HepG2 (cell line): ENCODE data around the gene P2RX7. TPM values are rescaled to one million over a fixed set of nuclear protein-coding genes. Genes with fewer than 3 reads are reported as not detected.
A peak's percentile ranks its signal among the peaks of the same experiment; 100 is the strongest.

ENCODE experiments used
- ARNT ChIP-seq: fragments of 450-650 bp; IDR thresholded peaks from 2 replicates; pipeline ENCODE4 v1.6.1; 2017
- FOXM1 ChIP-seq: sonication (generic); formaldehyde crosslinking; IDR thresholded peaks from 2 replicates; pipeline ENCODE4 v1.5.0; 2020; ENCODE audit warnings: missing genetic modification reagents
- MED1 ChIP-seq: sonication (generic); formaldehyde crosslinking; IDR thresholded peaks from 2 replicates; pipeline ENCODE4 v1.4.0; 2020; ENCODE audit warnings: missing genetic modification reagents
- NFATC3 ChIP-seq: sonication (generic); formaldehyde crosslinking; IDR thresholded peaks from 2 replicates; pipeline ENCODE4 v1.5.1; 2020; ENCODE audit warnings: mild to moderate bottlenecking, missing genetic modification reagents
- NFKBIZ ChIP-seq: IDR thresholded peaks from 2 replicates; pipeline ENCODE4 v1.6.1; 2018; ENCODE audit warnings: missing genetic modification reagents, missing compliant biosample characterization
- RFXAP ChIP-seq: sonication (generic); formaldehyde crosslinking; IDR thresholded peaks from 2 replicates; pipeline ENCODE4 v1.4.0; 2020; ENCODE audit warnings: missing genetic modification reagents, borderline replicate concordance
- SALL2 ChIP-seq: sonication (generic); formaldehyde crosslinking; IDR thresholded peaks from 2 replicates; pipeline ENCODE4 v1.8.1; 2023; ENCODE audit warnings: mild to moderate bottlenecking, missing genetic modification reagents, inconsistent platforms
- SMYD3 ChIP-seq: sonication (generic); formaldehyde crosslinking; IDR thresholded peaks from 2 replicates; pipeline ENCODE4 v1.8.1; 2023; ENCODE audit warnings: mild to moderate bottlenecking, missing genetic modification reagents
- ZFYVE20 ChIP-seq: sonication (generic); formaldehyde crosslinking; IDR thresholded peaks from 2 replicates; pipeline ENCODE4 v1.8.0; 2023; ENCODE audit warnings: low read depth, mild to moderate bottlenecking, moderate library complexity, missing genetic modification reagents, borderline replicate concordance
- ZNF205 ChIP-seq: IDR thresholded peaks from 2 replicates; pipeline ENCODE4 v1.6.1; 2018; ENCODE audit warnings: missing biosample characterization, missing genetic modification reagents
- ZNF737 ChIP-seq: sonication (generic); formaldehyde crosslinking; IDR thresholded peaks from 2 replicates; pipeline ENCODE4 v1.5.0; 2020; ENCODE audit warnings: missing genetic modification reagents, mild to moderate bottlenecking, borderline replicate concordance
- polyA plus RNA-seq, 8 experiments: library from polyadenylated mRNA; depleted of rRNA in 3 of 8; stranded (reverse) in 7 of 8; unstranded in 1 of 8; fragments of >200 nt; fragmentation: Illumina TruSeq in 4 of 8; extraction: Trizol in 4 of 8; gene quantifications; 2 replicates each; pipeline versions ENCODE4 v1.2.1 to v1.2.3, GENCODE V29; 2011 to 2016; ENCODE audit warnings: low read depth in 4 of 8, missing spikeins in 1 of 8, mixed read lengths in 1 of 8; ENCODE audit not compliant: insufficient read depth in 1 of 8
- total RNA-seq, 5 experiments: library from RNA; depleted of rRNA; stranded (reverse); fragments of >200 nt; fragmentation: Illumina TruSeq; extraction: Trizol; gene quantifications; 2 replicates each; pipeline ENCODE4 v1.2.3, GENCODE V29; 2016; ENCODE audit warnings: low read depth in 1 of 5
- TF ChIP-seq, protein P1 (sequence below): sonication (generic); formaldehyde crosslinking; IDR thresholded peaks from 2 replicates; pipeline ENCODE4 v1.4.0; 2020; ENCODE audit warnings: missing genetic modification reagents, borderline replicate concordance
- TF ChIP-seq, protein P2 (sequence below): sonication (generic); formaldehyde crosslinking; IDR thresholded peaks from 2 replicates; pipeline ENCODE4 v1.5.0; 2020; ENCODE audit warnings: mild to moderate bottlenecking, missing genetic modification reagents, borderline replicate concordance
- TF ChIP-seq, protein P3 (sequence below), 2 experiments: sonication (generic) in 1 of 2; formaldehyde crosslinking in 1 of 2; IDR thresholded peaks; 2 replicates each; pipeline versions ENCODE4 v1.4.0 to v1.6.1; 2018 to 2020; ENCODE audit warnings: missing genetic modification reagents in 2 of 2, borderline replicate concordance in 1 of 2, low read depth in 1 of 2, mild to moderate bottlenecking in 1 of 2, missing biosample characterization in 1 of 2
- TF ChIP-seq, protein P4 (sequence below): sonication (generic); formaldehyde crosslinking; IDR thresholded peaks from 2 replicates; pipeline ENCODE4 v1.4.0; 2020; ENCODE audit warnings: mild to moderate bottlenecking, missing genetic modification reagents

The P2RX7 gene
- total and polyA plus RNA-seq, 2 of the 13 experiments (the other 11 are each of a cell fraction or from before 2014, with no cell fraction given): 0.13 to 0.73 TPM

DNA sequence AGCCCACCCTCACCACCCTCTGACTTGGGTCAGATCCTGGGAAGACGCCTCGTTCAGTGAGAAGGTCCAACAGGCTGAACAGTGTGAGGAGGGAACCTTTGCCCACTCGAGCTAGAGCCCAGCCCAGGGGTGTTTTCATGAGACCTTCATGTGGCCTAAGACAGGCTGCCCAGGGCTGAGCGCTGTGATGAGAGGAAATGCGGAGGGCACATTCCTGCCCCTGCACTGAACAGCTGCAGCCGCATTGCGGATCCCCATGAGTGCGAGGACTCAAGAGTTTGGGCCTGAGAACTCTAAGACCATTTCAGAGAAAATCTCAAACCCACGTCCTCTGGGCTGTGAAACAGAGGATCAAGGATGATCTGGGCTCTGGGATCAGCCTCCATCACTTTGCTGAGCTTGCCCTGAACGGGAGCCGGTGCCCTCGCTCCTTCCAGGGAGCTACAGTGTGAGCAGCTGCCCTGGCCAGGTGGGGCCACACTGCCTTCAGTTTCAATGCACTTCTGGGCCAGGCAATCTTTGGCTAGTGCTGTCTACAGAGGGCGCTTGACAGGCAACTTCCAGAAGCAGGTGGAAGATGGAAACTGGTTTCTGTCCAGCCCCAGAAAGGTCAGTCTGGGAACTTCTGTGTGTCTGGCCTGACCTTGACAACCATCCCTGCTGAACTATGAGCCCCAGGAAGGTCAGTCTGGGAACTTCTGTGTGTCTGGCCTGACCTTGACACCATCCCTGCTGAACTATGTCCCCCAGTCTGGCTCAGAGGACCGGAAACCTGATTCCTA, 43.5 kb upstream of the P2RX7 start (continued):
- TF ChIP-seq, protein P1, sequence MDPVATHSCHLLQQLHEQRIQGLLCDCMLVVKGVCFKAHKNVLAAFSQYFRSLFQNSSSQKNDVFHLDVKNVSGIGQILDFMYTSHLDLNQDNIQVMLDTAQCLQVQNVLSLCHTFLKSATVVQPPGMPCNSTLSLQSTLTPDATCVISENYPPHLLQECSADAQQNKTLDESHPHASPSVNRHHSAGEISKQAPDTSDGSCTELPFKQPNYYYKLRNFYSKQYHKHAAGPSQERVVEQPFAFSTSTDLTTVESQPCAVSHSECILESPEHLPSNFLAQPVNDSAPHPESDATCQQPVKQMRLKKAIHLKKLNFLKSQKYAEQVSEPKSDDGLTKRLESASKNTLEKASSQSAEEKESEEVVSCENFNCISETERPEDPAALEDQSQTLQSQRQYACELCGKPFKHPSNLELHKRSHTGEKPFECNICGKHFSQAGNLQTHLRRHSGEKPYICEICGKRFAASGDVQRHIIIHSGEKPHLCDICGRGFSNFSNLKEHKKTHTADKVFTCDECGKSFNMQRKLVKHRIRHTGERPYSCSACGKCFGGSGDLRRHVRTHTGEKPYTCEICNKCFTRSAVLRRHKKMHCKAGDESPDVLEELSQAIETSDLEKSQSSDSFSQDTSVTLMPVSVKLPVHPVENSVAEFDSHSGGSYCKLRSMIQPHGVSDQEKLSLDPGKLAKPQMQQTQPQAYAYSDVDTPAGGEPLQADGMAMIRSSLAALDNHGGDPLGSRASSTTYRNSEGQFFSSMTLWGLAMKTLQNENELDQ (CRISPR knock-in tag): no peak
- TF ChIP-seq, protein P2, sequence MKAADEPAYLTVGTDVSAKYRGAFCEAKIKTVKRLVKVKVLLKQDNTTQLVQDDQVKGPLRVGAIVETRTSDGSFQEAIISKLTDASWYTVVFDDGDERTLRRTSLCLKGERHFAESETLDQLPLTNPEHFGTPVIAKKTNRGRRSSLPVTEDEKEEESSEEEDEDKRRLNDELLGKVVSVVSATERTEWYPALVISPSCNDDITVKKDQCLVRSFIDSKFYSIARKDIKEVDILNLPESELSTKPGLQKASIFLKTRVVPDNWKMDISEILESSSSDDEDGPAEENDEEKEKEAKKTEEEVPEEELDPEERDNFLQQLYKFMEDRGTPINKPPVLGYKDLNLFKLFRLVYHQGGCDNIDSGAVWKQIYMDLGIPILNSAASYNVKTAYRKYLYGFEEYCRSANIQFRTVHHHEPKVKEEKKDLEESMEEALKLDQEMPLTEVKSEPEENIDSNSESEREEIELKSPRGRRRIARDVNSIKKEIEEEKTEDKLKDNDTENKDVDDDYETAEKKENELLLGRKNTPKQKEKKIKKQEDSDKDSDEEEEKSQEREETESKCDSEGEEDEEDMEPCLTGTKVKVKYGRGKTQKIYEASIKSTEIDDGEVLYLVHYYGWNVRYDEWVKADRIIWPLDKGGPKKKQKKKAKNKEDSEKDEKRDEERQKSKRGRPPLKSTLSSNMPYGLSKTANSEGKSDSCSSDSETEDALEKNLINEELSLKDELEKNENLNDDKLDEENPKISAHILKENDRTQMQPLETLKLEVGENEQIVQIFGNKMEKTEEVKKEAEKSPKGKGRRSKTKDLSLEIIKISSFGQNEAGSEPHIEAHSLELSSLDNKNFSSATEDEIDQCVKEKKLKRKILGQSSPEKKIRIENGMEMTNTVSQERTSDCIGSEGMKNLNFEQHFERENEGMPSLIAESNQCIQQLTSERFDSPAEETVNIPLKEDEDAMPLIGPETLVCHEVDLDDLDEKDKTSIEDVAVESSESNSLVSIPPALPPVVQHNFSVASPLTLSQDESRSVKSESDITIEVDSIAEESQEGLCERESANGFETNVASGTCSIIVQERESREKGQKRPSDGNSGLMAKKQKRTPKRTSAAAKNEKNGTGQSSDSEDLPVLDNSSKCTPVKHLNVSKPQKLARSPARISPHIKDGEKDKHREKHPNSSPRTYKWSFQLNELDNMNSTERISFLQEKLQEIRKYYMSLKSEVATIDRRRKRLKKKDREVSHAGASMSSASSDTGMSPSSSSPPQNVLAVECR: peak; percentile 82; the same call in 1 of the 2 replicates
- TF ChIP-seq MED1 (CRISPR knock-in tag): peak; percentile 75
- TF ChIP-seq SMYD3 (CRISPR knock-in tag): no peak
- TF ChIP-seq RFXAP (CRISPR knock-in tag): 0 out of 2 replicates have a peak, but pooled peaks have one; percentile 49
- no peak for TF ChIP-seq NFATC3 (CRISPR knock-in tag)
- no peak for TF ChIP-seq ZNF205 (CRISPR knock-in tag)
- no peak for TF ChIP-seq NFKBIZ (CRISPR knock-in tag)
- TF ChIP-seq, protein P3, sequence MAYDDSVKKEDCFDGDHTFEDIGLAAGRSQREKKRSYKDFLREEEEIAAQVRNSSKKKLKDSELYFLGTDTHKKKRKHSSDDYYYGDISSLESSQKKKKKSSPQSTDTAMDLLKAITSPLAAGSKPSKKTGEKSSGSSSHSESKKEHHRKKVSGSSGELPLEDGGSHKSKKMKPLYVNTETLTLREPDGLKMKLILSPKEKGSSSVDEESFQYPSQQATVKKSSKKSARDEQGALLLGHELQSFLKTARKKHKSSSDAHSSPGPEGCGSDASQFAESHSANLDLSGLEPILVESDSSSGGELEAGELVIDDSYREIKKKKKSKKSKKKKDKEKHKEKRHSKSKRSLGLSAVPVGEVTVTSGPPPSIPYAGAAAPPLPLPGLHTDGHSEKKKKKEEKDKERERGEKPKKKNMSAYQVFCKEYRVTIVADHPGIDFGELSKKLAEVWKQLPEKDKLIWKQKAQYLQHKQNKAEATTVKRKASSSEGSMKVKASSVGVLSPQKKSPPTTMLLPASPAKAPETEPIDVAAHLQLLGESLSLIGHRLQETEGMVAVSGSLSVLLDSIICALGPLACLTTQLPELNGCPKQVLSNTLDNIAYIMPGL (CRISPR knock-in tag; IDR thresholded peaks at IDR 0.05; ENCODE audit: borderline replicate concordance in 1 of 2, low read depth in 1 of 2): peak; percentile 43 to 67; a peak in 2 of 4 replicates
- TF ChIP-seq ZNF737 (CRISPR knock-in tag): no peak
- TF ChIP-seq ARNT: no peak
- no peak for TF ChIP-seq FOXM1
- TF ChIP-seq ZFYVE20 (CRISPR knock-in tag): no peak
- TF ChIP-seq, protein P4, sequence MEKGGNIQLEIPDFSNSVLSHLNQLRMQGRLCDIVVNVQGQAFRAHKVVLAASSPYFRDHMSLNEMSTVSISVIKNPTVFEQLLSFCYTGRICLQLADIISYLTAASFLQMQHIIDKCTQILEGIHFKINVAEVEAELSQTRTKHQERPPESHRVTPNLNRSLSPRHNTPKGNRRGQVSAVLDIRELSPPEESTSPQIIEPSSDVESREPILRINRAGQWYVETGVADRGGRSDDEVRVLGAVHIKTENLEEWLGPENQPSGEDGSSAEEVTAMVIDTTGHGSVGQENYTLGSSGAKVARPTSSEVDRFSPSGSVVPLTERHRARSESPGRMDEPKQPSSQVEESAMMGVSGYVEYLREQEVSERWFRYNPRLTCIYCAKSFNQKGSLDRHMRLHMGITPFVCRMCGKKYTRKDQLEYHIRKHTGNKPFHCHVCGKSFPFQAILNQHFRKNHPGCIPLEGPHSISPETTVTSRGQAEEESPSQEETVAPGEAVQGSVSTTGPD (CRISPR knock-in tag): no peak
- no peak for TF ChIP-seq SALL2
